Measurements from ENCODE around the gene CDPF1. TPM values are rescaled to one million over a fixed set of nuclear protein-coding genes. Genes with fewer than 3 reads are reported as not detected.

Gene CDPF1
- total and polyA plus RNA-seq, 4 donors = 8.9 to 17.2 (median 12.4) TPM

GRCh38 chr22:46212195-46212594 lies 37.9 kb downstream of the CDPF1 start:
- no peaks in the 10 kb centered on the region for H3K4me1 ChIP-seq (ENCODE audit: control insufficient read depth in 5 of 5, insufficient read depth in 5 of 5, low read length in 5 of 5)
- 91 to 93% methylated on average over 4 of the region's 4 CpGs for WGBS, 2 donors
- TF ChIP-seq, protein P1, sequence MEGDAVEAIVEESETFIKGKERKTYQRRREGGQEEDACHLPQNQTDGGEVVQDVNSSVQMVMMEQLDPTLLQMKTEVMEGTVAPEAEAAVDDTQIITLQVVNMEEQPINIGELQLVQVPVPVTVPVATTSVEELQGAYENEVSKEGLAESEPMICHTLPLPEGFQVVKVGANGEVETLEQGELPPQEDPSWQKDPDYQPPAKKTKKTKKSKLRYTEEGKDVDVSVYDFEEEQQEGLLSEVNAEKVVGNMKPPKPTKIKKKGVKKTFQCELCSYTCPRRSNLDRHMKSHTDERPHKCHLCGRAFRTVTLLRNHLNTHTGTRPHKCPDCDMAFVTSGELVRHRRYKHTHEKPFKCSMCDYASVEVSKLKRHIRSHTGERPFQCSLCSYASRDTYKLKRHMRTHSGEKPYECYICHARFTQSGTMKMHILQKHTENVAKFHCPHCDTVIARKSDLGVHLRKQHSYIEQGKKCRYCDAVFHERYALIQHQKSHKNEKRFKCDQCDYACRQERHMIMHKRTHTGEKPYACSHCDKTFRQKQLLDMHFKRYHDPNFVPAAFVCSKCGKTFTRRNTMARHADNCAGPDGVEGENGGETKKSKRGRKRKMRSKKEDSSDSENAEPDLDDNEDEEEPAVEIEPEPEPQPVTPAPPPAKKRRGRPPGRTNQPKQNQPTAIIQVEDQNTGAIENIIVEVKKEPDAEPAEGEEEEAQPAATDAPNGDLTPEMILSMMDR (IDR thresholded peaks at IDR 0.05; ENCODE audit: control extremely low read depth, extremely low read depth) = no peak
- H3K36me3 ChIP-seq (ENCODE audit: control insufficient read depth in 4 of 4, insufficient read depth in 4 of 4, low read length in 4 of 4) = peaks cover 10 to 43% (median 25%) of the 10 kb centered on the region in 4 donors
- H3K4me3 ChIP-seq = no peak overlapping the region
- no peak overlapping the region for H3K27ac ChIP-seq (ENCODE audit: low read depth in 1 of 2, low read length in 1 of 2)
- ATAC-seq (ENCODE audit: insufficient read depth, low FRiP score) (no peak), DNase-seq (no peak)
- no peak overlapping the region for H3K9ac ChIP-seq (ENCODE audit: insufficient read depth in 1 of 2, low read length in 2 of 2)
- H3K27me3 ChIP-seq (ENCODE audit: control insufficient read depth in 3 of 3, insufficient read depth in 3 of 3, low read length in 2 of 3) = no peaks in the 10 kb centered on the region
- H3K9me3 ChIP-seq (ENCODE audit: control insufficient read depth in 4 of 4, insufficient read depth in 3 of 4, low read length in 3 of 4) = peaks cover 2 to 15% (median 7%) of the 10 kb centered on the region in 4 donors

DNA sequence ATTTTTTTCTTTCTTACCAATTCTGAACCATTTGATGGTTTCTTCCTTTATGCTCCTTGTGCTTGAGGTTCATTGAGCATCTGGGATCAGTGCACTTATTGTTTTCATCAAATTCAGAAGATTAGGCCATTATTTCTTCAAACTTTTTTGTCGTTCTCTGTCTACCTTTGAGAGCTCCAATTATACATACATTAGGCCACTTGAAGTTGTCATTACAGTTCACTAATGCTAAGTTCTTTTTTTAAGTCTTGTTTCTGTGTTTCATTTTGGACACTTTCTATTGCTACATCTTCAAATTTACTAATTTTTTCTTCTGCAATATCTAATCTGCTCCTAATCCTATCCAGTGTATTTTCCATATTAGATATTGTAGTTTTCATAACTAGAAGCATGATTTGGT lies 40.8 kb downstream of the CDPF1 start:
- WGBS, 2 donors = 98 to 100% methylated on average over 1 of the region's 1 CpG
- peaks cover 12 to 39% (median 15%) of the 10 kb centered on the region in 4 donors for H3K36me3 ChIP-seq (ENCODE audit: control insufficient read depth in 4 of 4, insufficient read depth in 4 of 4, low read length in 4 of 4)

DNA sequence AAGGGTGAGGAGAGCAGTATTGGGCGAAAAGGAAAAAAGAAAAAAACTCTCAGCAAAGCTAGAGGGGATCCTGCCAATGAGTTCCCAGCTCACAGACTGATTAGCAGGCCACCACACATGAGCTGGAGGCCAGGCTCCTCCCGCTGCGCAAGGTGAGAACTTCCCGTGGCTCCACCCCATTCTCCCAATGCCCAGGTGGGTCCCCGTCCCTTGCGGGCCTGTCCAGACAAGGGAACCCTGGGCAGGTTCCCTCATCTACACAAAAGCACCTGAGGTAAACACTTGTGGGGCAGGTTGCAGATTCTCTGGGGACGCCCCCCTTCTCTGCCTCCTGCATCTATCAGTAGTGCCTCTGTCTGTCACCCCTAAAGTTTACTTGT lies 46.5 kb downstream of the CDPF1 start:
- ATAC-seq (ENCODE audit: insufficient read depth, low FRiP score) (no peak), DNase-seq (no peak)
- Histone ChIP-seq H3K4me1 (ENCODE audit: control insufficient read depth in 5 of 5, insufficient read depth in 5 of 5, low read length in 5 of 5) (no peaks in the 10 kb centered on the region), H3K27ac (ENCODE audit: low read depth in 1 of 2, low read length in 1 of 2) (no peak overlapping the region), H3K27me3 (ENCODE audit: control insufficient read depth in 3 of 3, insufficient read depth in 3 of 3, low read length in 2 of 3) (no peaks in the 10 kb centered on the region), H3K9ac (ENCODE audit: insufficient read depth in 1 of 2, low read length in 2 of 2) (no peak overlapping the region), H3K36me3 (ENCODE audit: control insufficient read depth in 4 of 4, insufficient read depth in 4 of 4, low read length in 4 of 4) (peaks cover 13 to 30% (median 23%) of the 10 kb centered on the region in 4 donors), H3K4me3 (no peak overlapping the region), H3K9me3 (ENCODE audit: control insufficient read depth in 4 of 4, insufficient read depth in 3 of 4, low read length in 3 of 4) (peaks cover 0 to 1% (median under 1%) of the 10 kb centered on the region in 4 donors)
- WGBS, 2 donors = 96% methylated on average over 7 of the region's 7 CpGs
- TF ChIP-seq, protein P1 (IDR thresholded peaks at IDR 0.05; ENCODE audit: control extremely low read depth, extremely low read depth) = no peak

More for the DNA sequence above, 40.8 kb downstream of the CDPF1 start:
- DNase-seq = no peak
- TF ChIP-seq, protein P1 (IDR thresholded peaks at IDR 0.05; ENCODE audit: control extremely low read depth, extremely low read depth) = no peak
- Histone ChIP-seq H3K27me3 (ENCODE audit: control insufficient read depth in 3 of 3, insufficient read depth in 3 of 3, low read length in 2 of 3) (no peaks in the 10 kb centered on the region), H3K9ac (ENCODE audit: insufficient read depth in 1 of 2, low read length in 2 of 2) (no peak overlapping the region), H3K9me3 (ENCODE audit: control insufficient read depth in 4 of 4, insufficient read depth in 3 of 4, low read length in 3 of 4) (peaks cover 2 to 15% (median 7%) of the 10 kb centered on the region in 4 donors), H3K4me3 (no peak overlapping the region), H3K27ac (ENCODE audit: low read depth in 1 of 2, low read length in 1 of 2) (no peak overlapping the region), H3K4me1 (ENCODE audit: control insufficient read depth in 5 of 5, insufficient read depth in 5 of 5, low read length in 5 of 5) (no peaks in the 10 kb centered on the region)
- no peak for ATAC-seq (ENCODE audit: insufficient read depth, low FRiP score)
